AG04449 (cell line): ENCODE data around the gene VPS39.

ENCODE experiments used
- CTCF ChIA-PET: fragments of 350-600 bp; formaldehyde crosslinking; extraction: SDS; loops from one replicate; lab custom pipeline; 2021; ENCODE audit warnings: antibody characterized with exemption; lab: Yijun Ruan, JAX
- POLR2A ChIA-PET: fragments of 400-600, 350-600 bp; formaldehyde crosslinking; extraction: SDS; loops from one replicate; lab custom pipeline; 2020; ENCODE audit warnings: antibody characterized with exemption, inconsistent platforms; lab: Yijun Ruan, JAX
- DNase-seq: peaks from one replicate; pipeline ENCODE4 v3.0.0-alpha.2; 2010; ENCODE audit warnings: low read depth, low spot score
- H3K4me3 ChIP-seq: 2 replicates; pipeline ENCODE4 v1.5.1; 2011; ENCODE audit warnings: low read depth, mild to moderate bottlenecking, control low read depth, low read length
- TF ChIP-seq, protein P1 (sequence below): IDR thresholded peaks from one replicate; pipeline ENCODE4 v1.5.1; 2011; ENCODE audit warnings: mild to moderate bottlenecking, moderate library complexity, low read length, control low read depth, inconsistent platforms; ENCODE audit not compliant: insufficient read depth; ENCODE audit errors: missing control alignments

Gene VPS39, protein sequence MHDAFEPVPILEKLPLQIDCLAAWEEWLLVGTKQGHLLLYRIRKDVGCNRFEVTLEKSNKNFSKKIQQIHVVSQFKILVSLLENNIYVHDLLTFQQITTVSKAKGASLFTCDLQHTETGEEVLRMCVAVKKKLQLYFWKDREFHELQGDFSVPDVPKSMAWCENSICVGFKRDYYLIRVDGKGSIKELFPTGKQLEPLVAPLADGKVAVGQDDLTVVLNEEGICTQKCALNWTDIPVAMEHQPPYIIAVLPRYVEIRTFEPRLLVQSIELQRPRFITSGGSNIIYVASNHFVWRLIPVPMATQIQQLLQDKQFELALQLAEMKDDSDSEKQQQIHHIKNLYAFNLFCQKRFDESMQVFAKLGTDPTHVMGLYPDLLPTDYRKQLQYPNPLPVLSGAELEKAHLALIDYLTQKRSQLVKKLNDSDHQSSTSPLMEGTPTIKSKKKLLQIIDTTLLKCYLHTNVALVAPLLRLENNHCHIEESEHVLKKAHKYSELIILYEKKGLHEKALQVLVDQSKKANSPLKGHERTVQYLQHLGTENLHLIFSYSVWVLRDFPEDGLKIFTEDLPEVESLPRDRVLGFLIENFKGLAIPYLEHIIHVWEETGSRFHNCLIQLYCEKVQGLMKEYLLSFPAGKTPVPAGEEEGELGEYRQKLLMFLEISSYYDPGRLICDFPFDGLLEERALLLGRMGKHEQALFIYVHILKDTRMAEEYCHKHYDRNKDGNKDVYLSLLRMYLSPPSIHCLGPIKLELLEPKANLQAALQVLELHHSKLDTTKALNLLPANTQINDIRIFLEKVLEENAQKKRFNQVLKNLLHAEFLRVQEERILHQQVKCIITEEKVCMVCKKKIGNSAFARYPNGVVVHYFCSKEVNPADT

DNA sequence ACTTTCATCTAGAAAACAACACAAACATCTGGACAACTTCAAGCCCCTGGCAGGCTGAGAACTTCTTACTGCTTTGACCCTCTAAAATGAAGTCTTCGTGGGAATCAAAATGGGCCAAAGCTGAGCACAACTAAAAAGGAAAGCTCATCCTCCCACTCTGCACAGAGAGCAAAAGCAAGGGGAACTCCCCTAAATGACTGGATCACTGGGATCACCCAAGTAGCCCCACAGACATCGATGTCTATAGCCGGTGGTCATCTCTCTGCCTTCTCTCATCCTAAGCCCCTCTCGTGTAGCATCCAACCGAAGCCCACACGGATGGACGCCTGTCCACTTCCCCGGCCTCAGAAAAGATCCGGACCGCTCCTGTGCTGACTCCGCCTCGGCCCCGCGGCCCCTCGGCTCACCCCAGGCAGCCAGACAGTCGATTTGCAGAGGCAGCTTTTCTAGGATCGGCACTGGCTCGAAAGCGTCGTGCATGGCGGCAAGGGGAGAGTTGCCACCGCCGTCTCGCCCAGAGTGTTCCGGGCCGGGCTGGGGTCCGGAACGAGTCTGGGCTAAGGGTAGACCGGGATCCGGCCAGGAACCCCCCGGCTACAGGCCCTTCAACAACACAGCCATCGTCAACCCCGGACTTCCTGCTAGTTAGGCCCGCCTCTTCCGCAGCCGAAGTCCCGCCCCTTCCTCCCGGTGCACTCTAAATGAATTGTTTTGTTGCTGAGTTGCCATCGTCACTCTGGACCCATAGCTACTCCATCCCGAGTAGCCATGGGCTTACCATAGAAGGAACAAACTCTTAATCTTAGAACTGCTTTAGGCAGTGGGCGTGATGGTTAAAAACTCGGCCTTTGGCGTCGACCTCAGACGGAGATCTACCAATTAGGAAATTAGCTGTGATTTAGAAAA, at the start of gene VPS39:
Gene VPS39 (minus strand): TSS at position 631 of the 906 bp plus-strand sequence. CDS start 151 bp downstream, at position 480.
- TF ChIP-seq, protein P1, sequence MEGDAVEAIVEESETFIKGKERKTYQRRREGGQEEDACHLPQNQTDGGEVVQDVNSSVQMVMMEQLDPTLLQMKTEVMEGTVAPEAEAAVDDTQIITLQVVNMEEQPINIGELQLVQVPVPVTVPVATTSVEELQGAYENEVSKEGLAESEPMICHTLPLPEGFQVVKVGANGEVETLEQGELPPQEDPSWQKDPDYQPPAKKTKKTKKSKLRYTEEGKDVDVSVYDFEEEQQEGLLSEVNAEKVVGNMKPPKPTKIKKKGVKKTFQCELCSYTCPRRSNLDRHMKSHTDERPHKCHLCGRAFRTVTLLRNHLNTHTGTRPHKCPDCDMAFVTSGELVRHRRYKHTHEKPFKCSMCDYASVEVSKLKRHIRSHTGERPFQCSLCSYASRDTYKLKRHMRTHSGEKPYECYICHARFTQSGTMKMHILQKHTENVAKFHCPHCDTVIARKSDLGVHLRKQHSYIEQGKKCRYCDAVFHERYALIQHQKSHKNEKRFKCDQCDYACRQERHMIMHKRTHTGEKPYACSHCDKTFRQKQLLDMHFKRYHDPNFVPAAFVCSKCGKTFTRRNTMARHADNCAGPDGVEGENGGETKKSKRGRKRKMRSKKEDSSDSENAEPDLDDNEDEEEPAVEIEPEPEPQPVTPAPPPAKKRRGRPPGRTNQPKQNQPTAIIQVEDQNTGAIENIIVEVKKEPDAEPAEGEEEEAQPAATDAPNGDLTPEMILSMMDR: no peak
- ChIA-PET POLR2A (interaction anchor here (0.6 to 0.7 kb wide), 2 partner anchors 8 to 255 kb away, joined by 3 to 4 read pairs; no protein-coding TSS in a partner anchor), CTCF (interaction anchor here (0.6 to 2.9 kb wide), 4 partner anchors 177 to 503 kb away, joined by 3 to 15 read pairs (median 3); no protein-coding TSS in a partner anchor)
- peak; percentile 34 for DNase-seq
- H3K4me3 ChIP-seq: peak within 1 kb of the TSS; percentile 79

DNA sequence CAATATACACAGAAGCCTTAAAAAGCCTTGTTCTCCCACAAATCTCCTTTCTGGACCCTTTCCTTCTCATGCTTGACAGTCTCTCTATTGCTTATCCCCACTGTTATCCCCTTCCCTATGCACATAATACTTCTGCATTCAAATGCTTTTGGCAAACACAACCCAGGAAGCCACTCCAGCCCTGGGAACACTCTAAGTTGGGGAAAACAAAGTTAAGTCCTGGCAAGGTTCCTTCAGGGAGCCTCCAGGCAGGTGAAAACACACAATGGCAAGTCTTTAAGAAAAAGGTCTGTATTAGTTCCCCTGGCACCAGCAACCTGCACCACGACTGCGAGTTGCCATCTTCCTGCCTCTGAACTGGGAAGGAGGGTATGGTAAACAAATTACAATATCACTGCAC, 45.2 kb upstream of the VPS39 start:
- no peak overlapping the region for H3K4me3 ChIP-seq
- ChIA-PET POLR2A (no interaction called here), CTCF (interaction anchor here (1.2 kb wide), 1 partner anchor 132 kb away, joined by 4 read pairs; no protein-coding TSS in a partner anchor)
- TF ChIP-seq, protein P1: no peak
- DNase-seq: no peak

DNA sequence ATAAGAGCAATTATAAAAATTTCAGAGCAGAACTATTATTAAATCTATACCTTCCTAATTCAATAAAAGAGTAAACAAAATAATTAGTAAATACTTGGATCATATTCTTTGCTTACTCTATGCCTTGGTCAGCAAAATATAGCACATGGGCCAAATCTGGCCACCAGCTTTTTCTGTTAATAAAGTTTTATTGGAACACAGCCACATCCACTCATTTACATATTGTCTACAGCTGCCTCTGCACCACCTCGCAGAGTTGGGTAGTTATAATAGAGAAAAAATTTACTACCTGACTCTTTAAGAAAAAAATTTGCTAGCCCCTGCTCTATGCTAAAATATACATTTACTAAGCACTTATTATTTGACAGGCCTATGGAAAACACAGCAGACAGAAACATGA, 32.7 kb upstream of the VPS39 start:
- DNase-seq: no peak
- ChIA-PET POLR2A (no interaction called here), CTCF (interaction anchor here (1.1 kb wide), 1 partner anchor 144 kb away, joined by 3 read pairs; no protein-coding TSS in a partner anchor)
- TF ChIP-seq, protein P1: no peak
- no peak overlapping the region for H3K4me3 ChIP-seq

DNA sequence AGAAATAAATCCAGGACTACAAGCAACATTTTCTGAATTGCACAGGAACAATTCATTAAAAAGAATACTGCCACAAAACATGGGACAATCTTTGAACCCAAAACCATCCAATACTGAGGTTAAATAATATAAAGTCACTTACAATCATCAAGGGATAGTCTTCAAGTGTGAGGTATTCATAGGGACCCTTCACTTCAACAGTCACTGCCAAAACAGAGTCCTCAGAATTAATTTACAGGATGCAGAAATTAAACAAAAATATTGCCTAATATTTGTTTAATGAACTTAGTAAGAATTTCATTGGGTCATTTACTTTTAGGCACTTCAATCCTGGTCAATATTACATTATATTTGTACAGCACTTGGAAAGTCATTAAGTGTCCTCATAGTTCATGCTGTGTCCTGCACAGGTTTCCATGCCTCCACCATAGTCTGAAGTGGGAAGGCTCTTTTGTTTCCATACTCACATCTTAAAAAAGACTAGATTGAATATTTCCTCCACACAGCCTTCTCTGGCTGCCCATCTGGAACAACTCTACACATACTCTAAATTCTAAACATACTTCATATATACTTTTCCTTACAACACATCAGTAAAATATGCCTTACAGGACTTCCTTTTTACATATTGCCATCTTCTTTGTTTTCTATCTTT, 31.6 kb upstream of the VPS39 start:
- H3K4me3 ChIP-seq: no peak overlapping the region
- DNase-seq: peak; percentile 19
- TF ChIP-seq, protein P1: no peak
- ChIA-PET POLR2A (no interaction called here), CTCF (interaction anchor here (0.9 kb wide), 1 partner anchor 11 kb away, joined by 4 read pairs; no protein-coding TSS in a partner anchor)

DNA sequence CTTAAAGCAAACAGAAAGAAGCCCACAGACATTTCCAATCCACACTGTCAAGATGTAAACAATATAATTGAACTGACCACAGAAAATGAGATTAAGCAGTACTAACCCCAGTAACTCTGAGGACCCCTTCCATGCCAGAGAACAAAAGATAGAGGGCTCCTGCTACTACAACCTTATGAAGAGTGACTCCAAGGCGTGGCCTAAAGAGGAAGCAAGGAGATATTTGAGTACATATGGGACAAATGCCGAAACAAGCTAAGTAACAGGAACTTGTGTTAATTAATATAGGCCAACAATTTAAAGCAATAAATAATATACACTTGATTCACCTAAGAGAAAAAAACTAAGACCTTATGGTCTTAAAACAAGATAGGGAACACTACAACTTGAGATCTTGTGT, 25.0 kb upstream of the VPS39 start:
- no peak for DNase-seq
- TF ChIP-seq, protein P1: no peak
- H3K4me3 ChIP-seq: no peak overlapping the region
- ChIA-PET CTCF (no interaction called here), POLR2A (no interaction called here)
